Peyer's patch (tissue), 4 donors: ENCODE results near the gene RHBDL3. TPM values are rescaled to one million over a fixed set of nuclear protein-coding genes. Genes with fewer than 3 reads are reported as not detected.
A peak's percentile ranks its signal among the peaks of the same experiment; 100 is the strongest.
"Not testable (repeated sequence)": the region's sequence is repeated elsewhere in the genome, so short reads cannot be mapped to it uniquely, and the experiment has no call there.

Experiments used
- DNase-seq, 3 donors: peaks; one replicate each; pipeline ENCODE4 v3.0.0-alpha.2; 2017 to 2019
- H3K27ac ChIP-seq, 4 donors: fragments of 200-600 bp; sonication (generic); one replicate each; pipeline ENCODE4 v1.5.1; 2016 to 2019
- H3K27me3 ChIP-seq, 2 donors: fragments of 200-600 bp; sonication (generic); one replicate each; pipeline ENCODE4 v1.5.1; 2019
- H3K36me3 ChIP-seq, 3 donors: fragments of 200-600 bp; sonication (generic); one replicate each; pipeline ENCODE4 v1.5.1; 2016 to 2019
- H3K4me1 ChIP-seq, 4 donors: fragments of 200-600 bp; sonication (generic); one replicate each; pipeline ENCODE4 v1.5.1; 2016 to 2019
- H3K4me3 ChIP-seq, 4 donors: fragments of 200-600 bp; sonication (generic); 1 replicate in 3 of 4; 2 replicates in 1 of 4; pipeline ENCODE4 v1.5.1; 2016 to 2019; ENCODE audit warnings: mild to moderate bottlenecking in 1 of 4
- H3K9me3 ChIP-seq, 4 donors: fragments of 200-600 bp; sonication (generic); one replicate each; pipeline ENCODE4 v1.5.1; 2016 to 2019; ENCODE audit warnings: mild to moderate bottlenecking in 1 of 4
- POLR2A ChIP-seq, 2 donors: fragments of 450-650 bp; IDR thresholded peaks; one replicate each; pipeline ENCODE4 v1.5.1; 2017; ENCODE audit warnings: antibody characterized with exemption in 2 of 2, mild to moderate bottlenecking in 2 of 2, moderate library complexity in 2 of 2
- total RNA-seq, 4 donors: library from RNA; depleted of rRNA; stranded (reverse); fragments of >200 nt; gene quantifications; one replicate each; pipeline ENCODE4 v1.1.0, GENCODE V29; 2016
- TF ChIP-seq, protein P1 (sequence below), 6 experiments: fragments of 450-650 bp in 4 of 6; fragments of 200-600 bp in 2 of 6; sonication (generic) in 1 of 6; IDR thresholded peaks; one replicate each; pipeline ENCODE4 v1.5.1; 2017 to 2019; ENCODE audit warnings: antibody characterized with exemption in 6 of 6, mild to moderate bottlenecking in 3 of 6, moderate library complexity in 1 of 6

Gene RHBDL3
- total RNA-seq, 4 donors from 2014 or later = 0.28 to 0.40 TPM; not detected in 2

DNA sequence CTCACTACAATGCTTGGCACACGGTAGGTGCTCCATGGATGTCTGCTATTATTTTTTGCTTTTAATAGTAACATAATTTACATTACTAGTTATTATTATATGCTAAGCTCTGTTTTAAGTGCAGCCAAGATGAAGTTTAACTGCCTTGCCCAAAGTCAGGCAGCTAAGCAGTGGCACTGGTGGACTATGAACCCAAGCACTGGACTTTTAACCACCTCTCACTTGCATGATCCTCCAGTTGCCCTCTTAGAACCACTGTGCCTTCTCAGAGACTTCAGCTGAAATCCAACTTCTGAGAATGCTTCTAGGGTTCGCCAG, 82.8 kb downstream of the RHBDL3 start:
- H3K4me1 ChIP-seq = peaks cover 0 to 33% (median 19%) of the 10 kb centered on the region in 4 donors
- TF ChIP-seq, protein P1, sequence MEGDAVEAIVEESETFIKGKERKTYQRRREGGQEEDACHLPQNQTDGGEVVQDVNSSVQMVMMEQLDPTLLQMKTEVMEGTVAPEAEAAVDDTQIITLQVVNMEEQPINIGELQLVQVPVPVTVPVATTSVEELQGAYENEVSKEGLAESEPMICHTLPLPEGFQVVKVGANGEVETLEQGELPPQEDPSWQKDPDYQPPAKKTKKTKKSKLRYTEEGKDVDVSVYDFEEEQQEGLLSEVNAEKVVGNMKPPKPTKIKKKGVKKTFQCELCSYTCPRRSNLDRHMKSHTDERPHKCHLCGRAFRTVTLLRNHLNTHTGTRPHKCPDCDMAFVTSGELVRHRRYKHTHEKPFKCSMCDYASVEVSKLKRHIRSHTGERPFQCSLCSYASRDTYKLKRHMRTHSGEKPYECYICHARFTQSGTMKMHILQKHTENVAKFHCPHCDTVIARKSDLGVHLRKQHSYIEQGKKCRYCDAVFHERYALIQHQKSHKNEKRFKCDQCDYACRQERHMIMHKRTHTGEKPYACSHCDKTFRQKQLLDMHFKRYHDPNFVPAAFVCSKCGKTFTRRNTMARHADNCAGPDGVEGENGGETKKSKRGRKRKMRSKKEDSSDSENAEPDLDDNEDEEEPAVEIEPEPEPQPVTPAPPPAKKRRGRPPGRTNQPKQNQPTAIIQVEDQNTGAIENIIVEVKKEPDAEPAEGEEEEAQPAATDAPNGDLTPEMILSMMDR (IDR thresholded peaks at IDR 0.05) = no peak
- TF ChIP-seq POLR2A (IDR thresholded peaks at IDR 0.05) = no peak
- peak overlapping the region in 1 of 4 donors; percentile 1 for H3K27ac ChIP-seq
- H3K9me3 ChIP-seq = no peaks in the 10 kb centered on the region
- DNase-seq = peak in 1 of 3 donors; percentile 79
- no peaks in the 10 kb centered on the region for H3K27me3 ChIP-seq
- peaks cover 0 to 17% (median 0%) of the 10 kb centered on the region in 3 donors for H3K36me3 ChIP-seq
- H3K4me3 ChIP-seq = peak overlapping the region in 1 of 4 donors; percentile 83

DNA sequence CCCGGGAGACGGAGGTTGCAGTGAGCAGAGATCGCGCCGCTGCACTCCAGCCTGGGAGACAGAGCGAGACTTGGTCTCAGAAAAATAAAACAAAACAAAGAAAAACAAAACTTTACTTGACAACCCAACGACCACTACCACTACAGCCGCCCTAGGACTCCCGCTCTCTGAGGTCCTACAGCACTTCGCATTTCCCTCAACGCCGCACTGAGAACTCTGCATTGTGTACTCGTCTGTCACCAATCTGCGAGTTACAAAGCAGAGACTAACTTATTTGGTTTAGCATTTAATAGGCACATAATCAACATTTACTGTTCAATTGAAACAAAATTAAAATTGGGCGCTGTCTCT, 83.8 kb downstream of the RHBDL3 start:
- Histone ChIP-seq H3K36me3 (peaks cover 0 to 25% (median 0%) of the 10 kb centered on the region in 3 donors), H3K4me1 (peaks cover 0 to 43% (median 21%) of the 10 kb centered on the region in 4 donors), H3K4me3 (peak overlapping the region; percentile 71 to 91 (median 80)), H3K27me3 (no peaks in the 10 kb centered on the region), H3K9me3 (no peaks in the 10 kb centered on the region), H3K27ac (peak overlapping the region; percentile 95 to 97 (median 96))
- TF ChIP-seq, protein P1 (IDR thresholded peaks at IDR 0.05) = no peak
- peak in 2 of 3 donors; percentile 31 to 52 for DNase-seq

DNA sequence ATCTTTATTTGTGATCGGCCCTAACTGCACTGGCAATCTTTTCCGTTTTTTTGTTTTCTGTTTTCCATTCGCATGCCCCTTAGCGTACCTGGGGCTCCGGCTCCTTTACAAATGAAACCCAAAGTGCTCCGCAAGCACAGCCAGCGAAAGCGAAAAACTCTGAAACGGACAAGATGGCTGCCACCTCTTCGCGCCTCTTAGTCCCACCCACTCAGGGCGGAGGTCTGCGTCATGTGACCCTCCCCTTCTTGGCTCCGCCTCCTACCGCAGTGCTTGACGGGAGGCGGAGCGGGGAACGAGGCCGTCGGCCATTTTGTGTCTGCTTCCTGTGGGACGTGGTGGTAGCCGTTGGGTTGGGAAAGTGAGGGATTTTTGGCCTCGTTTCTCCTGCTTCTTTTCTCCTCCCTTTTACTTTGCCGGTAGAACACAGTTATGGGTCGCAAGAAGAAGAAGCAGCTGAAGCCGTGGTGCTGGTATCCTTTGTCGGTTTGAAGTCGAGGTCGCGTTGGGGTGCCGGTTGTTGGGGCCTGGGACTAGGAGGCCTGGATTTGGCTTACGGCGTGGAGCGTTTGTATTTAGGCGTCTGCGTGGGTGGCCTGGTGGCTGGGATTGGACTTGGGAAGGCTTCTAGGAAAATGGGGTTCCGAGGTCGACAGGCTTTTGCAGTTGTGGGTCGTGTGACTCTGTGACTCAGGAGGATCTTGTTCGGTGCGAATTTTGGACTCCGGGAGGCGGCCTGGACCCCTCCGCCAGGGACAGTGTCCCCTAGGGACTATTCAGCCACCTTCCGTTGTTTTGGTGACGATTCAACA, 84.4 kb downstream of the RHBDL3 start, which contains the start of gene ZNF207:
Gene ZNF207, plus strand, starts transcription at position 304 of the 812 bp plus-strand sequence. Its CDS starts 129 bp downstream, at position 433.
- Histone ChIP-seq H3K27ac (peak within 1 kb of the TSS; percentile 95 to 97 (median 96)), H3K27me3 (no peaks in the 10 kb centered on the region), H3K36me3 (peaks cover 0 to 31% (median 0%) of the 10 kb centered on the region in 3 donors), H3K4me1 (peaks cover 0 to 49% (median 21%) of the 10 kb centered on the region in 4 donors), H3K9me3 (no peaks in the 10 kb centered on the region), H3K4me3 (peak within 1 kb of the TSS; percentile 71 to 91 (median 80))
- TF ChIP-seq POLR2A (IDR thresholded peaks at IDR 0.05) = peak; percentile 45 to 75
- TF ChIP-seq, protein P1 (IDR thresholded peaks at IDR 0.05) = no peak
- peak; percentile 94 to 98 (median 96) for DNase-seq

DNA sequence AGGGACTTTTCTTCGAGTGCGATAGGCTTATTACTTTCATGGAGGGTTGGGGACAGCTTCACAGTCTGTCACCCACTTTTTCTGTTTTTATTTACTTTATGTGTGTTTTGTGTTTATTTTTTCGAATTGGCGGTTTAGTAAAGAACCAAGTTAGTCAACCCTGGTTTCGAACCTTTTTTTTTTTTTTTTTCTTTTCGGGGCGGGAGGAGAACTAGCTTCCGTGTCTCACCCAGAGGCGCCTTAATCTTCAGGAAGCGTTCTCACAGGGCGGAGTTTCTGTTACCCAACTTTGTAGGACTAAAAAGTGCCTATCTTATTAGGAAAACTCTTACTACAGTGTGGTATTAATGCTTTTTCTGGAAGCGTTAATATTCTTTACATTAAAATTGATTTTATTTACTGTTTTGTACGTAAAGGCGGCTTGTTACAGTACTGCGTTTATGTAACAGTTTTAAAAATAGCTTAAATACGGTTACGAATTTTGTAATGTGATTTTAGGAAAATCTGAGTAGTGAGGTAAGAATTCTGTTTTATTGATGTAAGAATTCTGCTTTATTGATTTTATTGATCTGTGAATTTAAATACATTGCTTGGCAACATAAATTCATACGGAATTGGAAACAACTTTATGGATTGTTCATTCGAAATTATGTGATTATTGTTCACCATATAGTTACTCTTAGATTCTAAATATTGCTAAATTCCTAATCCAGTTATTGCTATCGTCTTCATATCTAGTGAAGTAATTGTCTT, 85.2 kb downstream of the RHBDL3 start:
- peak overlapping the region; percentile 95 to 97 (median 96) for H3K27ac ChIP-seq
- DNase-seq = peak in 1 of 3 donors; percentile 62
- H3K27me3 ChIP-seq = no peaks in the 10 kb centered on the region
- H3K4me3 ChIP-seq = peak overlapping the region; percentile 71 to 91 (median 80)
- H3K9me3 ChIP-seq = no peaks in the 10 kb centered on the region
- TF ChIP-seq POLR2A (IDR thresholded peaks at IDR 0.05) = no peak
- TF ChIP-seq, protein P1 (IDR thresholded peaks at IDR 0.05) = peak in 1 of 6 experiments; percentile 2
- peaks cover 0 to 39% (median 0%) of the 10 kb centered on the region in 3 donors for H3K36me3 ChIP-seq
- H3K4me1 ChIP-seq = peaks cover 0 to 57% (median 24%) of the 10 kb centered on the region in 4 donors

DNA sequence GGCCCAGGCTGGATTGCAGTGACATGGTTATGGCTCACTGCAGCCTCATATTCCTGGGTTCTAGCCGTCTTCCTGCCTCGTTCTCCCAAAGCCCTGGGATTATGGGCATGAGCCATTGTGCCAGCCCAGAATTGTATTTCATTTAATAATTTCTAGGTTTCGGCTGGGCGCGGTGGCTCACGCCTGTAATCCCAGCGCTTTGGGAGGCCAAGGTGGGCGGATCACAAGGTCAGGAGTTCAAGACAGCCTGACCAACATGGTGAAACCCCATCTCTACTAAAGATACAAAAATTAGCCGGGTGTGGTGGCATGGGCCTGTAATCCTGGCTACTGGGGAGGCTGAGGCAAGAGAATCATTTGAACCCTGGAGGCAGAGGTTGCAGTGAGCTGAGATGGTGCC, 87.1 kb downstream of the RHBDL3 start:
- Histone ChIP-seq H3K36me3 (peaks cover 0 to 55% (median 0%) of the 10 kb centered on the region in 3 donors), H3K4me1 (peaks cover 0 to 73% (median 29%) of the 10 kb centered on the region in 4 donors), H3K4me3 (peak overlapping the region in 3 of 4 donors; percentile 71 to 91 (median 83))
- H3K27me3 ChIP-seq, DNase-seq, H3K9me3 ChIP-seq, H3K27ac ChIP-seq: not testable (repeated sequence)
